ENCODE results near the gene SERPINB1. TPM values are rescaled to one million over a fixed set of nuclear protein-coding genes. Genes with fewer than 3 reads are reported as not detected.
A peak's percentile ranks its signal among the peaks of the same experiment; 100 is the strongest.

SERPINB1 gene
- total RNA-seq, 2 donors from 2014 or later = 41.0 to 62.3 TPM

GRCh38 chr6:2823104-2823850 lies 18.4 kb downstream of the SERPINB1 start:
- no peak for TF ChIP-seq CTCF (IDR thresholded peaks at IDR 0.05)
- no peaks in the 10 kb centered on the region for H3K9me3 ChIP-seq
- H3K27ac ChIP-seq = no peak overlapping the region
- peaks cover 4% of the 10 kb centered on the region for H3K36me3 ChIP-seq
- ATAC-seq (ENCODE audit: insufficient number of reproducible peaks, low FRiP score, low read depth) = no peak
- no peak overlapping the region for H3K4me3 ChIP-seq
- H3K27me3 ChIP-seq (replicated peaks; ENCODE audit: insufficient read depth) = no peaks in the 10 kb centered on the region
- peaks cover 21 to 35% of the 10 kb centered on the region in 2 donors for H3K4me1 ChIP-seq (ENCODE audit: control insufficient read depth in 1 of 2, low read depth in 2 of 2)
- DNase-seq (ENCODE audit: low spot score) = no peak

- H3K9me3 ChIP-seq = no peaks in the 10 kb centered on the region
- TF ChIP-seq CTCF (IDR thresholded peaks at IDR 0.05) = no peak
- no peak for ATAC-seq (ENCODE audit: insufficient number of reproducible peaks, low FRiP score, low read depth)
Observed at GRCh38 chr6:2821554-2821953, 20.1 kb downstream of the SERPINB1 start.

GRCh38 chr6:2820415-2820814 lies 21.2 kb downstream of the SERPINB1 start:
- no peak for TF ChIP-seq CTCF (IDR thresholded peaks at IDR 0.05)
- Histone ChIP-seq H3K36me3 (peaks cover 4% of the 10 kb centered on the region), H3K27ac (peak overlapping the region; percentile 62 to 80), H3K9me3 (peaks cover 4% of the 10 kb centered on the region), H3K4me3 (no peak overlapping the region), H3K27me3 (replicated peaks; ENCODE audit: insufficient read depth) (no peaks in the 10 kb centered on the region), H3K4me1 (ENCODE audit: control insufficient read depth in 1 of 2, low read depth in 2 of 2) (peaks cover 17 to 39% of the 10 kb centered on the region in 2 donors)
- ATAC-seq (ENCODE audit: insufficient number of reproducible peaks, low FRiP score, low read depth) (peak; percentile 14), DNase-seq (ENCODE audit: low spot score) (no peak)

More at GRCh38 chr6:2821554-2821953, 20.1 kb downstream of the SERPINB1 start:
- peaks cover 17 to 39% of the 10 kb centered on the region in 2 donors for H3K4me1 ChIP-seq (ENCODE audit: control insufficient read depth in 1 of 2, low read depth in 2 of 2)
- DNase-seq (ENCODE audit: low spot score) = no peak
- H3K27ac ChIP-seq = no peak overlapping the region
- peaks cover 4% of the 10 kb centered on the region for H3K36me3 ChIP-seq
- no peak overlapping the region for H3K4me3 ChIP-seq
- no peaks in the 10 kb centered on the region for H3K27me3 ChIP-seq (replicated peaks; ENCODE audit: insufficient read depth)

DNA sequence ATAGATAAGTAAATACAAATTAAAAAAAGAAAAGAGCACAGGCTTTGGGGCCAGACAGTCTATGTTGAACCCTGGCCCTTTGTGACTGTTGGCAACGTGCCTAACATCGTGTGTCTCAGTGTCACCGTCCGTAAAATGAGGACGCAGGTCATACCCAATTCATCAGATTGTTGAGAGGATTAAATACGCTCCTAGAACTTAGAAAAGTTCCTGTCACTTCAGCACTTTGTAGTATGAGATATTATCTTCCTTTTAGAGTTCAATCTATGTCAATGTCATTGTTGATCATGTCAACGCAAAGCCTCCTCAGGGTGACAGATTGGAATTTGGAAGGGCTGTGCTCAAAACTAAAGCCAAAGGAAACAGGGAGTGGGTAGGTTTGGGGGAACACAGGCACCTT lies 21.7 kb downstream of the SERPINB1 start:
- H3K36me3 ChIP-seq = peaks cover 4% of the 10 kb centered on the region
- H3K27me3 ChIP-seq (replicated peaks; ENCODE audit: insufficient read depth) = no peaks in the 10 kb centered on the region
- no peak for TF ChIP-seq CTCF (IDR thresholded peaks at IDR 0.05)
- H3K4me1 ChIP-seq (ENCODE audit: control insufficient read depth in 1 of 2, low read depth in 2 of 2) = peaks cover 17 to 39% of the 10 kb centered on the region in 2 donors
- DNase-seq (ENCODE audit: low spot score) = no peak
- no peak overlapping the region for H3K4me3 ChIP-seq
- peaks cover 4% of the 10 kb centered on the region for H3K9me3 ChIP-seq
- no peak for ATAC-seq (ENCODE audit: insufficient number of reproducible peaks, low FRiP score, low read depth)
- H3K27ac ChIP-seq = peak overlapping the region; percentile 62 to 80

GRCh38 chr6:2819115-2819514 lies 22.5 kb downstream of the SERPINB1 start:
- DNase-seq (ENCODE audit: low spot score) = no peak
- no peaks in the 10 kb centered on the region for H3K27me3 ChIP-seq (replicated peaks; ENCODE audit: insufficient read depth)
- TF ChIP-seq CTCF (IDR thresholded peaks at IDR 0.05) = no peak
- no peak for ATAC-seq (ENCODE audit: insufficient number of reproducible peaks, low FRiP score, low read depth)
- peaks cover 17 to 39% of the 10 kb centered on the region in 2 donors for H3K4me1 ChIP-seq (ENCODE audit: control insufficient read depth in 1 of 2, low read depth in 2 of 2)
- H3K36me3 ChIP-seq = no peaks in the 10 kb centered on the region
- H3K4me3 ChIP-seq = peak overlapping the region; percentile 44
- H3K9me3 ChIP-seq = peaks cover 4% of the 10 kb centered on the region
- H3K27ac ChIP-seq = peak overlapping the region; percentile 62 to 80
